ENCODE measurements around the gene MXRA8. TPM values are rescaled to one million over a fixed set of nuclear protein-coding genes. Genes with fewer than 3 reads are reported as not detected.

The MXRA8 gene
- total RNA-seq, 1 experiment from 2014 or later: 5.0 TPM

DNA sequence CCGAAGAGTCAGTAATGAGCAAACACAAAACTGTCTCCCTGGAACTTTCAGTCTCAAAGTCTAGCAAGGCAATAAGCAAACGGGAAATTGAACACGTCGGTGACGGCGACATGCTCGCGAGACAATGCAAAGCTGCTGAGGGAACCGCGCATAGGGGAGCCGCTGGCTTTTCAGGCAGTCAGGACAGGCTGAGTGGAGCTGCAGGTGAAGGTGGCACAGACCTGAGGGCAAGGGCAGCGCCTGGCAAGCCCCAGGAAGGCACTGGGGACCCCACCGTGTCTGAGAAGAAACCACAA, 38.8 kb downstream of the MXRA8 start:
- CTCF ChIA-PET: no interaction called here
- H3K4me1 ChIP-seq: no peaks in the 10 kb centered on the region
- BruUV-seq (replicated peaks): no TSS peak

GRCh38 chr1:1318777-1319645, 39.3 kb downstream of the MXRA8 start:
- CTCF ChIA-PET: no interaction called here
- DNase-seq: no peak
- intact Hi-C loops (cut with micrococcal nuclease; ENCODE audit: unreplicated experiment): no loop called here

More for the DNA sequence above, 38.8 kb downstream of the MXRA8 start:
- no peaks in the 10 kb centered on the region for H3K27me3 ChIP-seq (replicated peaks; ENCODE audit: control insufficient read depth, insufficient read depth, low read length)
- TF ChIP-seq CTCF (IDR thresholded peaks at IDR 0.05; ENCODE audit: insufficient read depth in 1 of 2, low read depth in 1 of 2, low read length in 1 of 2, severe bottlenecking in 1 of 2, unreplicated experiment in 1 of 2): no peak
- intact Hi-C loops (cut with micrococcal nuclease; ENCODE audit: unreplicated experiment): no loop called here
- Mint-ChIP-seq H3K4me3 (ENCODE audit: unreplicated experiment) (no peak overlapping the region), H3K36me3 (ENCODE audit: insufficient read depth, unreplicated experiment) (peaks cover 68% of the 10 kb centered on the region), H3K9me3 (ENCODE audit: unreplicated experiment) (no peaks in the 10 kb centered on the region), H3K27me3 (ENCODE audit: insufficient read depth, unreplicated experiment) (no peaks in the 10 kb centered on the region), H3K4me1 (ENCODE audit: low read depth, unreplicated experiment) (peaks cover 13% of the 10 kb centered on the region), H3K27ac (ENCODE audit: unreplicated experiment) (peak overlapping the region; percentile 45)
- no peaks in the 10 kb centered on the region for H3K9me3 ChIP-seq
- H3K36me3 ChIP-seq (ENCODE audit: control insufficient read depth, insufficient read depth, low read length): no peaks in the 10 kb centered on the region; the same call in 1 of the 2 replicates
- no peak overlapping the region for H3K4me3 ChIP-seq (ENCODE audit: low read depth, low read length)
- POLR2A ChIA-PET: no interaction called here
- DNase-seq: no peak

GRCh38 chr1:1318131-1318652, 40.2 kb downstream of the MXRA8 start:
- no peak for TF ChIP-seq CTCF (IDR thresholded peaks at IDR 0.05; ENCODE audit: insufficient read depth in 1 of 2, low read depth in 1 of 2, low read length in 1 of 2, severe bottlenecking in 1 of 2, unreplicated experiment in 1 of 2)
- Mint-ChIP-seq H3K27ac (ENCODE audit: unreplicated experiment) (no peak overlapping the region), H3K4me3 (ENCODE audit: unreplicated experiment) (no peak overlapping the region), H3K9me3 (ENCODE audit: unreplicated experiment) (no peaks in the 10 kb centered on the region), H3K36me3 (ENCODE audit: insufficient read depth, unreplicated experiment) (peaks cover 78% of the 10 kb centered on the region), H3K4me1 (ENCODE audit: low read depth, unreplicated experiment) (peaks cover 6% of the 10 kb centered on the region), H3K27me3 (ENCODE audit: insufficient read depth, unreplicated experiment) (no peaks in the 10 kb centered on the region)
- Histone ChIP-seq H3K27me3 (replicated peaks; ENCODE audit: control insufficient read depth, insufficient read depth, low read length) (no peaks in the 10 kb centered on the region), H3K9me3 (no peaks in the 10 kb centered on the region), H3K4me1 (no peaks in the 10 kb centered on the region), H3K4me3 (ENCODE audit: low read depth, low read length) (no peak overlapping the region), H3K36me3 (ENCODE audit: control insufficient read depth, insufficient read depth, low read length) (no peaks in the 10 kb centered on the region; the same call in 1 of the 2 replicates)
- no peak for DNase-seq
- intact Hi-C loops (cut with micrococcal nuclease; ENCODE audit: unreplicated experiment): no loop called here
- BruUV-seq (replicated peaks): no TSS peak
- ChIA-PET CTCF (no interaction called here), POLR2A (interaction anchor here (0.7 kb wide), 1 partner anchor 320 kb away, joined by 4 read pairs; no protein-coding TSS in a partner anchor)

More at GRCh38 chr1:1318777-1319645, 39.3 kb downstream of the MXRA8 start:
- Mint-ChIP-seq H3K4me1 (ENCODE audit: low read depth, unreplicated experiment) (peaks cover 13% of the 10 kb centered on the region), H3K9me3 (ENCODE audit: unreplicated experiment) (no peaks in the 10 kb centered on the region), H3K27me3 (ENCODE audit: insufficient read depth, unreplicated experiment) (no peaks in the 10 kb centered on the region), H3K36me3 (ENCODE audit: insufficient read depth, unreplicated experiment) (peaks cover 70% of the 10 kb centered on the region), H3K27ac (ENCODE audit: unreplicated experiment) (peak overlapping the region; percentile 45), H3K4me3 (ENCODE audit: unreplicated experiment) (no peak overlapping the region)
- H3K9me3 ChIP-seq: no peaks in the 10 kb centered on the region
- H3K4me1 ChIP-seq: no peaks in the 10 kb centered on the region
- no peaks in the 10 kb centered on the region; the same call in 1 of the 2 replicates for H3K36me3 ChIP-seq (ENCODE audit: control insufficient read depth, insufficient read depth, low read length)
- TF ChIP-seq CTCF (IDR thresholded peaks at IDR 0.05; ENCODE audit: insufficient read depth in 1 of 2, low read depth in 1 of 2, low read length in 1 of 2, severe bottlenecking in 1 of 2, unreplicated experiment in 1 of 2): no peak
- no peaks in the 10 kb centered on the region for H3K27me3 ChIP-seq (replicated peaks; ENCODE audit: control insufficient read depth, insufficient read depth, low read length)
- POLR2A ChIA-PET: no interaction called here
- no peak overlapping the region for H3K4me3 ChIP-seq (ENCODE audit: low read depth, low read length)
- BruUV-seq (replicated peaks): no TSS peak
